Adrenal gland (tissue), 5 donors: ENCODE results near the gene NUTM1.

Experiments used
- CTCF ChIP-seq, 6 experiments: fragments of 450-650 bp in 4 of 6; fragments of 200-600 bp in 2 of 6; sonication (generic) in 1 of 6; IDR thresholded peaks; 1 replicate in 5 of 6; 2 replicates in 1 of 6; pipeline versions ENCODE4 v1.5.1 to v1.8.0; 2016 to 2021; ENCODE audit warnings: antibody characterized with exemption in 6 of 6, mild to moderate bottlenecking in 2 of 6, moderate library complexity in 1 of 6
- POLR2A ChIP-seq, 2 donors: fragments of 450-650 bp; IDR thresholded peaks; one replicate each; pipeline ENCODE4 v1.6.1; 2017; ENCODE audit warnings: antibody characterized with exemption in 2 of 2, mild to moderate bottlenecking in 2 of 2, moderate library complexity in 1 of 2
- donor health status: DM: no; HTN: no; CAD: no.

- TF ChIP-seq CTCF (IDR thresholded peaks at IDR 0.05) (peak; percentile 94 to 98 (median 97)), POLR2A (IDR thresholded peaks at IDR 0.05) (peak in 1 of 2 donors; percentile 68)
Observed at GRCh38 chr15:34342737-34343575, at the start of gene NUTM1, which contains the start of gene NOP10.
